ENCODE measurements around the gene ADAMTS4. TPM values are rescaled to one million over a fixed set of nuclear protein-coding genes. Genes with fewer than 3 reads are reported as not detected.

Gene ADAMTS4
- total and polyA plus RNA-seq, 2 donors (not counting 1 experiment from before 2014, with no cell fraction given) = 1.0 to 1.3 TPM

GRCh38 chr1:161171696-161172095 is 27.2 kb downstream of the ADAMTS4 start:
- no peak for TF ChIP-seq CTCF (conservative IDR thresholded peaks at IDR 0.05 in 1 of 2, IDR thresholded peaks at IDR 0.05 in 1 of 2; ENCODE audit: low read depth in 1 of 2, low read length in 2 of 2)
- no peak for TF ChIP-seq EZH2 (IDR thresholded peaks at IDR 0.05; ENCODE audit: low read length, missing control alignments)
- Histone ChIP-seq H3K36me3 (ENCODE audit: control insufficient read depth, insufficient read depth, low read length) (peaks cover 9% of the 10 kb centered on the region), H3K9ac (ENCODE audit: insufficient read depth, low read length) (no peak overlapping the region)

DNA sequence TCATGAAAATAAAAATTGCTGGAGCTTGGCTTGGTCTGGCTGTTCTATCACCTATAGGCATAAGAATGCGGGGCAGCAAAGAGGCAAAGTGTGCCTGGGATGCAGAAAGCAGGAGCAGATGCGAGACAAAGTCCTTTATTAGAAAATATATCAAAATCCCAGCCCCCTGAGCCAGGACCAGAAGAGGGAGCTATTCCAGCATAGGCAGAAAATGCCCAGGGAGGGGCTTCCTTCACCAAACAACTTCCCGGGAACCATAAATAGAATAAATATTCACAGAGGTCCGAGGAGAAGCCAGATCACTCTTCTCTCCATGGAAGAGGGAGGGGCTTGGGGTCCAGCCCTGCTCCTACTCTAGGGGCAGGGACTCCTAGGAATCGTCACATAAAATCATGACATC is 27.7 kb downstream of the ADAMTS4 start:
- no peak overlapping the region for H3K4me3 ChIP-seq (replicated peaks in 1 of 4; ENCODE audit: control extremely low read depth in 1 of 4, insufficient read depth in 1 of 4, low read depth in 3 of 4, low read length in 4 of 4)
- H3K4me1 ChIP-seq (ENCODE audit: control insufficient read depth, extremely low read depth, insufficient read depth, low read length) = peaks cover 22% of the 10 kb centered on the region
- no peak overlapping the region for H3K9ac ChIP-seq (ENCODE audit: insufficient read depth, low read length)
- peaks cover 9% of the 10 kb centered on the region for H3K36me3 ChIP-seq (ENCODE audit: control insufficient read depth, insufficient read depth, low read length)
- no peak overlapping the region for H3K27ac ChIP-seq (ENCODE audit: insufficient read depth, low read length)
- H3K27me3 ChIP-seq (ENCODE audit: control insufficient read depth, insufficient read depth, low read length) = no peaks in the 10 kb centered on the region
- no peaks in the 10 kb centered on the region for H3K9me3 ChIP-seq (ENCODE audit: control insufficient read depth, insufficient read depth, low read depth, low read length)
- peaks cover 2% of the 10 kb centered on the region for H3K79me2 ChIP-seq (ENCODE audit: control insufficient read depth, insufficient read depth, low read length)
- H2AFZ ChIP-seq (ENCODE audit: low read length) = no peak overlapping the region
- no peak for TF ChIP-seq EZH2 (IDR thresholded peaks at IDR 0.05; ENCODE audit: low read length, missing control alignments)
- TF ChIP-seq CTCF (conservative IDR thresholded peaks at IDR 0.05 in 1 of 2, IDR thresholded peaks at IDR 0.05 in 1 of 2; ENCODE audit: low read depth in 1 of 2, low read length in 2 of 2) = peak in 1 of 2 donors; percentile 32
- no peak for DNase-seq (ENCODE audit: low read depth in 2 of 2)
- no peak overlapping the region for H3K4me2 ChIP-seq (ENCODE audit: extremely low read depth, insufficient read depth, low read length)
- no peaks in the 10 kb centered on the region for H4K20me1 ChIP-seq (ENCODE audit: control insufficient read depth, extremely low read depth, insufficient read depth, low read length)

More at GRCh38 chr1:161171696-161172095, 27.2 kb downstream of the ADAMTS4 start:
- no peaks in the 10 kb centered on the region for H4K20me1 ChIP-seq (ENCODE audit: control insufficient read depth, extremely low read depth, insufficient read depth, low read length)
- no peaks in the 10 kb centered on the region for H3K9me3 ChIP-seq (ENCODE audit: control insufficient read depth, insufficient read depth, low read depth, low read length)
- H2AFZ ChIP-seq (ENCODE audit: low read length) = no peak overlapping the region
- no peaks in the 10 kb centered on the region for H3K27me3 ChIP-seq (ENCODE audit: control insufficient read depth, insufficient read depth, low read length)
- DNase-seq (ENCODE audit: low read depth in 2 of 2) = no peak
- H3K4me3 ChIP-seq (replicated peaks in 1 of 4; ENCODE audit: control extremely low read depth in 1 of 4, insufficient read depth in 1 of 4, low read depth in 3 of 4, low read length in 4 of 4) = no peak overlapping the region
- H3K27ac ChIP-seq (ENCODE audit: insufficient read depth, low read length) = peak overlapping the region; percentile 74
- H3K79me2 ChIP-seq (ENCODE audit: control insufficient read depth, insufficient read depth, low read length) = peaks cover 5% of the 10 kb centered on the region
- H3K4me2 ChIP-seq (ENCODE audit: extremely low read depth, insufficient read depth, low read length) = no peak overlapping the region
- peaks cover 22% of the 10 kb centered on the region for H3K4me1 ChIP-seq (ENCODE audit: control insufficient read depth, extremely low read depth, insufficient read depth, low read length)

GRCh38 chr1:161168906-161169305 is 29.9 kb downstream of the ADAMTS4 start:
- H3K27me3 ChIP-seq (ENCODE audit: control insufficient read depth, insufficient read depth, low read length) = no peaks in the 10 kb centered on the region
- TF ChIP-seq EZH2 (IDR thresholded peaks at IDR 0.05; ENCODE audit: low read length, missing control alignments) = no peak
- no peak for TF ChIP-seq CTCF (conservative IDR thresholded peaks at IDR 0.05 in 1 of 2, IDR thresholded peaks at IDR 0.05 in 1 of 2; ENCODE audit: low read depth in 1 of 2, low read length in 2 of 2)
- no peak overlapping the region for H3K9ac ChIP-seq (ENCODE audit: insufficient read depth, low read length)

More at GRCh38 chr1:161168906-161169305, 29.9 kb downstream of the ADAMTS4 start:
- Histone ChIP-seq H2AFZ (ENCODE audit: low read length) (no peak overlapping the region), H3K36me3 (ENCODE audit: control insufficient read depth, insufficient read depth, low read length) (peaks cover 13% of the 10 kb centered on the region), H3K79me2 (ENCODE audit: control insufficient read depth, insufficient read depth, low read length) (peaks cover 2% of the 10 kb centered on the region), H3K27ac (ENCODE audit: insufficient read depth, low read length) (no peak overlapping the region), H3K4me3 (replicated peaks in 1 of 4; ENCODE audit: control extremely low read depth in 1 of 4, insufficient read depth in 1 of 4, low read depth in 3 of 4, low read length in 4 of 4) (no peak overlapping the region), H3K4me2 (ENCODE audit: extremely low read depth, insufficient read depth, low read length) (no peak overlapping the region), H4K20me1 (ENCODE audit: control insufficient read depth, extremely low read depth, insufficient read depth, low read length) (no peaks in the 10 kb centered on the region), H3K9me3 (ENCODE audit: control insufficient read depth, insufficient read depth, low read depth, low read length) (no peaks in the 10 kb centered on the region), H3K4me1 (ENCODE audit: control insufficient read depth, extremely low read depth, insufficient read depth, low read length) (peaks cover 26% of the 10 kb centered on the region)
- no peak for DNase-seq (ENCODE audit: low read depth in 2 of 2)

Data from fibroblast of lung (primary cell).